ENCODE results near the gene GMDS.

GMDS gene

DNA sequence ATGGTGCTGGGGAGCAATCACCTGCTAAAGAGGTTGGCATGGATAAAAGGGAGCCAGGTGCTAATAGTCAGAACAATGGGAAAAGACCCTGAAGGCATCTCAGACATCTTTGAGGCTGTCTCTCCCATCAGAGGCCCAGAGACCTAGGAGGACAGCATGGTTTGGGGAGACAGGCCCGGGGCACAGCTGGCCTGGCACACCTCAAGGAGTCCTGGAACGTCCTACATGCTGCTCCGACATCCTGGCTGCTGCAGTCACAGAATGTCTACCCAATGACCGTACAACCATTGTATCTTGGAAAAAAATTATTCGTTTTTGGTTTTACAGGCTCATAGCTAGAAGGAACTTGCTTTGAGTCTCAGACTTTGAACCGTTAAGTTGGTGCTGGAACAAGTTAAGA, 4.4 kb downstream of the GMDS start:
- DNase-seq (ENCODE audit: low read depth), result no peak

DNA sequence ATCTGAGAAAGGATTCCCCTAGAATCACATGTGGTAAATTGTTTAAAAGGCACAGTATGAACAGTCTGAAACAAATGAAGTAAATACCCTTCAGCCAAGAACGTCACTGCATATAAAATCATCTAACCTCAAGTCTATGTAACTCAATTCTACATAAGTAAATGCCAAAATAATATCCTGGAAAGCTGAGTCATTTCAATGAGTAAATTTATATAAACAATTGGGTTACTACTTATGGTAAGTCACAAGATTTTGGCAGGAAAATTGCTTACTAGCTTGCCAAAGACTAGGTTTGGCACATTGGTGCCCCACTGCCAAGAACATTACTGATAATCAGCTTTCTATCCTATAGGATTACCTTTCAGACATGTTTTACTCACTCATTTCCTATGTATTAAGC, 8.4 kb downstream of the GMDS start:
- DNase-seq (ENCODE audit: low read depth), result peak; percentile 33

DNA sequence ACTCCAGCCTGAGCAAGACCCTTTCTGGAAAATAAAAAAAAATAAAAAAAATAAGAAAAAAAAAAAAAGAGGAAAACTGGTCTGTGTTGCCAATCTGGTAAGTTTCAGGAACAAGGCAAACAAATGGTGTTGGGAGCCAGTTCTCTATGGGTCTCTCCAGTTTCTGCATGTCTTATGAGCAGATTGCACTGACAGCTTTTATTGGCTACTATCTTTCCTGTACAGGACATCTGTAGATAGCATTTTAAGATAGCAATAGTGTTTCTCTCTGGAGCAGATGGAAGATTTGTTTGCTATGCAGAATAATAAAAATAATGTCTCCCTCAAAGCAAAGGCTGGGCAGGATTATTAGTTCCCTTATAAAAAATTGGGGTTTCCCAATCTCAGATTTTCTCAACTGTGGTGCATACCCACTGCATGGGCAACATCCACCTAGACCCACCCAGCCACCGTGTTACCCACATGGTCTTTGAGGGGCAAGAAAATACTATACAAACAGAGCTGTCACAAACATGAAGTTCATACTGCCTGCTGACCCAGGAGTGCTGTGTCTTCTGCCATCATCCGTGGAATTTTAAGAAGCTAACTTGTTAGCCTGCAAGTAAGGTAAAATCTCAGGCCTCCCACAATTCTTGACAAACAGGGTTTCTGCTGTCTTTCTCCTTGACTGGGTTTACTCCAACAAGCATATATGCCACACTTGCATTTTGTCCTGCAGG, 9.5 kb downstream of the GMDS start:
- no peak for DNase-seq (ENCODE audit: low read depth)

DNA sequence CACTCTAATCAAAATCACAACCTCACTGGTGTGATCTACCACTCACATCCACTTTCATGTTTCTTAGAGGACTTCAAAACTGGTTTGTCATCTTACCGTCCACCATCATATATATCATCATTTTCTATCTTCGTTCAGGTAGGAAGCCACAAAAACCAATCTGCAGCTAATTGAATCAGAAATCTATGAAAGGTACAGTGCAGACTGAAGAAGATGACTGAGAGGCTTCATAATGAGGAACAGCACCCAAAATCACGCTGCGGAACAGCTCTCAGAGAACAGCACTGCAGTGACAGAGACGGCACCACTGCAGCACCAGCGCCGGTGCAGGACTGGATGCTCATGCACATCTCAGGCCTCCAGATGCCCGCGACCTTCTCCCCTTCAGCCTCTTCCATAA, 13.0 kb downstream of the GMDS start:
- no peak for DNase-seq (ENCODE audit: low read depth)

DNA sequence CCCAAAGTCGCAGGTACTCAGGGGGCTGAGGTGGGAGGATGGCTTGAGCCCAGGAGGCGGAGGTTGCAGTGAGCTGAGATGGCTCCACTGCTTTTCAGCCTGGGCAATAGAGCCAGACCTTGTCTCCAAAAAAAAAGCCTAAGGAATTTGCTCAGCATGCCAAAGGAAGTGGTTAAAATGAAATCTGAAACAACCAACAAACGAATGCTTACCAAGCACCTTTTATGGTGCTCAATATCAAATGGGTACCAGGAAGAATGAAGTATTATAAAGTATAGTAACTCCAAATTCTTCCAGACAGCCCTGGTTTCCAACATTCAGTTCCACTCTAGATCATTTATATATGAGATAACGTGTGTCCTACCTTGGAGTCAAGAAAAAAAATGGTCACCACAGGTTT, 14.0 kb downstream of the GMDS start:
- DNase-seq (ENCODE audit: low read depth), result no peak

DNA sequence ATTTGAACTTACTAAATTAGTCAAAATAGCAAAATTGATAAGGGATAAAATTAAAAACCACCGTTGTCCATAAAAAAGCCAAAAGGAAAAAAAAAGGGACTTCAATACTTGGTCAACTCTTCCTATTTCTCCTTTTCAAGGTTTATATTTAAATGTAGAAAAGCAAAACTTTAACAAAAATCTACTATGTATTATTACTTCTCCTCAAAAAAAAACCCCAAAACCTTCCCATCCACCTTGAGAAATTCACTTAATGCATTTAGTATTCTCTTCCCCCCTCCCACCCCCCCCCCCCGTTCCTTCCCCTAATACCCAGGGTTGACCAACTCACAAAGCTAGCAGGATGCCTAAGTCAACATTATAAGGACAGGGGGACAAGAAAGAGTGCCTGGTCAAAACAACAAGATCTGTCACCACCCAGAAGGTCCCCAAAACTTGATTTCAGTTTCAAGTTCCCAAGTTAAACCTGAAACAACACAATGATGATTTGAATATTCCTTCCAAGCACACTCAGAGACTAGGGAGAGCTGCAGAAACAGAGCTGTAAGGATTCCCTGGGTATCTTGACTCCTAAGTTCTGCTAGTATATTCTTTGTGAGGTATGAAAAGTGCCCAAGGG, 14.6 kb downstream of the GMDS start:
- no peak for DNase-seq (ENCODE audit: low read depth)

DNA sequence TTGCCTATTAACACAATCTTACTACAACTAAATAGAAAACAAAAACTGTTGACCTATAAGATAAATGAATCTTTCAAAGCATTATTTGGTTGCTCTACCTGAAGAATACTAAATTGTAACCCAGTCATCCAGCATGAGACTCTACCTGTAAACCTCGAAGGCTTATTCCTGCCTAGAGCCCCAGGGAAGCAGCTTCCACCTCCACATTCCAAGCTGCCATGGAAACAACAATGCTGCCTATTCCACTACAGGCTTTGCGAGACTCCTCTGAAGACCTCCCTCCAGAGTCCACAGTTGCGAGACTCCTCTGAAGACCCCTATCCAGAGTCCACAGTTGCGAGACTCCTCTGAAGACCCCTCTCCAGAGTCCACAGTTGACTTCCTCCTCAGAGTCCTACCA, 15.7 kb downstream of the GMDS start:
- DNase-seq (ENCODE audit: low read depth), result no peak

DNA sequence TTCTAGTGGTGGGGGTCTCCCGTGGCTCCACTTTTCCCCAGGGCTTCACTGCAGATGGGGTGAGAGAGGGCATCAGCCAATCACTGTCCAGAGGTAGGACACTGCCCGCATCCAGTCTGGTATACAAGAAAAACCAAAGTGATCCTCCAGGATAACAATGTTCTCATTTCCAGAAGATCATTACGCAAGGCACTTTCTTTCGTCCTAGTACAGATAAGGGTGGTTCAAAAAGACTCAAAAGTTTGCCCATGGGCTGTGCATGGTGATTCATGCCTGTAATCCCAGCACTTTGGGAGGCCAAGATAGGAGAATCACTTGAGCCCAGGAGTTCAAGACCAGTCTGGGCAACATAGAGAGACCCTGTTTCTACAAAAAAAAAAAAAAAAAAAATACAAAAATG, 16.4 kb downstream of the GMDS start:
- no peak for DNase-seq (ENCODE audit: low read depth)

DNA sequence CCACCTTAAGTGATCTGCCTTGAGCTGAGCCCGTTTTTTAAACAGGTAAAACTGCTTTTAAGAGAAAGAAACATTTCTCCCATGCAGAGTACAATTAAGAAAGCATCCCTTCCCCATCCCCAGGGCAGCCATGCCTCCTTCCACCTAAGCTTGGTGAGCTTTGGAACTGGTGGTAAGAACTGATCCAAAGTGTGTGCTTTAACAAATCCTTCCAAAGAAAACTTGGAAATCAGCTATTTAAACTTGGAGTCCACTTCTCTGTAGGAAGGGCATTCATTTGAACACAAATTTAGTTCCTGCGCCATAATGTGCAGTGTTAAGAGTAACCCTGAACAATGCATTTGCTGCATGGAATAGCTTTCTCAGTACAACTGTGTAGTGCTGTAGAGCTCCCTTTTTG, 17.0 kb downstream of the GMDS start:
- DNase-seq (ENCODE audit: low read depth), result no peak

DNA sequence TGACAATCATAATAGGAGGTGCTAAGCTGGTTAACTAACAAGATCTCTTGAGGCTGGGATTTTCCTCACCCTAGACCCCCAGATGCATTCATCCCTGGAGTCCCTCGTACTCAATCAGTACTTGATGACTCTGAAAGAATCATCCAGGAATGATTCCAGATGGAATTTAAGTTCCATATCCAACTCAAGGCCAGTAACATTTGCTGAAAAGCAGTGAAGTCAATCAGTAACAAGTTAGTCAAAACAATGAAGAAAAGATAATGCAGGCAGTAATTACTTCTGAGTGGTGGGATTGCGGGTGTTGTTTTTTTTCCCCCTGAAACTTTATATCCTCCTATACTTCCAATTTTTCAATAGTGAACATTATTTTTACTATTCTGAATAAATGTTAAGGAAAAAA, 18.6 kb downstream of the GMDS start:
- DNase-seq (ENCODE audit: low read depth), result no peak

DNA sequence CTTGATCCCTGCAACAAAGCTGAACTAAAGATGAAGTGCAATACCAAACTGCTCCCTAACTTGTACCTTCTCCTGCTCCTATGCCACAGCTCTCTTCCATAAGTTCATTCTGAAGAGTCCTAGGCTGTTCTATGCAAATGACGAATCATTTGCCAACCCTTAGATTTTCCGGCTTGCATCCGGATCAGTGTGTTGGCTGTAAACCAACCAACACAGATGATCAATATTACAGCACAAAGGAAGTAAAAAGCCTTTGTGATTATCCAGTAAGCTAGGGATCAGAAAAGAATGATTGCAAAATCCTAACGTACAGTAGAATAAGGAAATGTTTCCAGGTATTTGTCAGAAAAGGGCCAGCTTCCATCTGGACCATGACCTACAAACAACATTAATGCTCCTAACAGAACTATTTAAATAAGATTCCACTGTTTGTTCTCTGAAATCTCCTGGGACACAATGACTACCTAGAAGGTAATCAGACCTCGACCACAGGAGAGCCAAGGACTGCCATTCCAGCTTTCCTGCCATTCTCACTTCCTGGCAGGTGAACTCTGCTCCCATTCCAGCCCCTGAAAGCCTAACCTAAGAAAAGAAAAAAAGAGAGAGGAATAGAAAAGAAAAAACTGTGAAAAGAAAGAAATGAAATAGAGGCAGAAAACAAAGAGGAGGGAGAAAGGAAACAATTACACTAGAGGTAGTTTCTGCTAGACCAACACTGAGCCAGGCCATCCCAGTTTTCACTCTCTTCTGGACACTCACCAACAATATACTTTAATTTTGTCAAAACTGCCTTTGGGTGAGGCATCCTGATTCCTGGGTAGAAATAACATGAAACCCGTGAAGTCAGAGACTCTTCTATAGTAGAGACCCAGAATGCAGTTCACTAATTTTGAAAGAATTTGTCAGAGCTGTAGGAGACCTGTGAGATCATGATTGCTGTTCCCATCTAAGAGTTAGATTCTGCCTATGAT, 19.7 kb downstream of the GMDS start:
- DNase-seq (ENCODE audit: low read depth), result no peak

DNA sequence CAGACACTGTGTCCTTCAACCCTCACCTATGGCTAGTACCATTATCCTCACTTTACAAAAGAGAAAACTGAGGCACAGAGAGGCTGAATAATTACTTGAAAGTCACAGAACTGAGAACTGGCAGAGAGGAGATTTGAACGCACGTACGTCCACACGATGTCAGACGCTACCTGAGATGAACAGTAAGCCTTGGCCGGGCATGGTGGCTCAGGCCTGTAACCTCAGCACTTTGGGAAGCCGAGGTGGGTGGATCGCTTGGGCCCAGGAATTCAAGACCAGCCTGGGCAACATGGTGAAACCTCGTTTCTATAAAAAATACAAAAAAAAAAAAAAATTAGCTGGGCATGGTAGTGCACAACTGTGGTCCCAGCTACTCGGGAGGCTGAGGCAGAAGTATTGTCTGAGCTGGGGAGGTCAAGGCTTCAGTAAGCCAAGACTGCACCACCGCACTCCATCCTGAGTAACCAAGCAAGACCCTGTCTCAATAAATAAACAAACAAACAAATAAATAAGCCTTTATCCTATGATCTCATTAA, 20.5 kb downstream of the GMDS start:
- DNase-seq (ENCODE audit: low read depth), result no peak

DNA sequence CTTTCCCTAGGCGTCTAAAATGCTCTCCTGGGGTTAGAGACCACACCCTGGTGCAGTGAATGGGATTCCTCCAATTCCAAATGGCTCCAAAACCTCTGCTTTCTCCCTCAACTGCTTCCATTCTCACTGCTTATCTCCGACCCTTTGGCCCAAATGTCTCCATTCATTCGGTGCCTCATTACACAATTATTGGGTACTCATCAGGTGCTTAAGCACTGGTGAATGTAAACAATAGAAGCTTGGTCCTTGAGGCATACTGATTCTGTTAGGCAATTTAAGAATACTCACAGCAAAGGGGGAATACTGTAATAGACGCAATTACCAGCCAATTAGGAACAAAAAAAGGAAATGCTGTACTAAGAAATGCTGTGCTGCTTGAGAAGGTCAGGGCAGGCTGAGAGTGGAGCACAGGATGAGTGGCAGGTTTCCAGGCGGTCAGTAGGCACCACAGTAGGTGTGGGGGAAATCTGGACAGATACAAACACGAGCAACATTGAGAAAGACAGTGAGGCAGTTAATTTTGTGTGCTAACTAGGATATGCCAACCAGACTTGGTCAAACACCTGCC, 23.0 kb downstream of the GMDS start:
- DNase-seq (ENCODE audit: low read depth), result no peak

DNA sequence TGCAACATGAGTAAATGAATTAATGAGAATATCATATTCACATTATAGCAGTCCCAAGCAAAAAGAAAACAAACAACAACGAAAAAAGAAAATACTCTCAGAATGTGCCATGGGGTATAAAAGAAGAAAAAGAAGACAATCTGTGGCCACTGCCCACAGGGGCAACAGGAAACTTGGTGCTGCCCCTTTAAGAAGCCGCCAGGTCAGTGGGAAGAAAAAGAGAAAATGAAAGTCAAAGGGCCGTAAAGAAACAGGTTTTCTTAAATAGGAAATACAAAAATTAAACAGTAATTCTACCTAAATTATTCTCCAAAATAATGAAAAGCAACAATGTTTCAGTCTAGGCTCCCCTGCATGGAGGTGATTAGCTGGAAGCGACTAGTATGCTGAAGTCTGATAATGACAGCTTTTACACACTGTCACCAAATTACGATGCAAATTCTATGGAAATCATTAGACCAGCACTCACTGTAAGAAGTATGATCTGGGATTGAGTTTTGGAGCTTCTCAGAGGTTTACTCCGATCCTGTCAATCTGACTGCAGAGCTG, 23.6 kb downstream of the GMDS start:
- DNase-seq (ENCODE audit: low read depth), result no peak

DNA sequence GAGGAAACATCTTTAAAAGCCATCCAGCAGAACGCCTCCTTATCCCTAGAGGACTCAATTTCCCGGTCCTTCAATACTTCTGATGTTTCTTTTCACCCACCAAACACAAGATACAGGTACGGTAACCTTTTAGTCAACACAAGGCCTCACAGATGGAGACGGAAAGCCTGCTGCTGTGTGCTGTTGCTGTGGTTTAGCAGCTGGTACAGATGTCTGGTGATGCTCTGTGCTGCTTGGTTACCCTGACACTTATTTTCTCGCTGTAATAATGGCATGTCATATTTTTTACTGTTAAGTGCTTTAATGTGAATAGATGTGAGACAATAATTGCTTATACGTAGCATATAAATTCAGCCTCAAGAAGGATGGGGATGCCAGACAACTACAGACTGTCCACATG, 25.3 kb downstream of the GMDS start:
- DNase-seq (ENCODE audit: low read depth), result no peak

DNA sequence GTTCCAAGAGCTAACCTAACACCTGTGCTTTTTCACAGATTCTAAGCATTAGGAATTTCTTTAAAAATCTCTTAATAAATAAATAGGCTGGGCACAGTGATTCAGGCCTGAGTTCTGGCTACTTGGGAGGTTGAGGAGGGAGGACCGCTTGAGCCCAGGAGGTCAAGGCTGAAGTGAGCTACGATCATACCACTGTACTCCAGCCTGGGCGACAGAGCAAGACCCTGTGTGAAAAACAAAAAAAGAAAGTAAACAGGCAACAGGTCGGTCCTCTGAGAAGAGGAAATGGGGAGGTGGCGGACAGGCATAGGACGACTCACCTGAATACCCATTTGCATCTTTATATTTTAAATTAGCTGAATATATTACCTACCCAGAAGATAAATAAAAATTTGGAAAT, 26.5 kb downstream of the GMDS start:
- no peak for DNase-seq (ENCODE audit: low read depth)

DNA sequence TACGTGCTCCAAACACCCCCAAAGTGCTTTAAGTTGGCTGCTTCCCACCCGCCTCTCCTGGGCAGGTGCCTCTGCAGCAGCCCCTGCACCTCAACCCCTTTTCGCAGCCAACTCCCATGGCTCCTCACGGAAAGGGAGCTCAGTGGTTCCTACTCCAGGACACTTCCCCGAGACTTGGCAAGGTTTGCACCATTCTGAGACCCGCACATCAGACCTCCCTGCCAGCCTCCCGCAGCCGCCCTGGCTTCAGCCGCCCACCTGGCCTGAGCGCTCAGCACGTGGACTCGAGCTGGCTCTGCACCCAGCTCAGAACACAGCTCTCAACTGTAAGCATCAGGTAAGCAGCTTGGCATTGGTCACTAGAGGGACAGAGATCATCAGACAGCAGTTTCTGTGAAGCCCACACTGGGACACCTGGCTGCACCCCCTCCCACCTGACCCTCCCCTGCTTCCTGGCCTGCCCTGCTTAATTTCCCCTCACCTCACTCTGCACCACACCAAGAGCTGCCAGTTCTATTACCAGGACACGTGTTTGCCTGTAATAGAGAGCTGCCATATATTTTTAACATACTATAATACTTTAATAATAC, 28.5 kb downstream of the GMDS start:
- no peak for DNase-seq (ENCODE audit: low read depth)

DNA sequence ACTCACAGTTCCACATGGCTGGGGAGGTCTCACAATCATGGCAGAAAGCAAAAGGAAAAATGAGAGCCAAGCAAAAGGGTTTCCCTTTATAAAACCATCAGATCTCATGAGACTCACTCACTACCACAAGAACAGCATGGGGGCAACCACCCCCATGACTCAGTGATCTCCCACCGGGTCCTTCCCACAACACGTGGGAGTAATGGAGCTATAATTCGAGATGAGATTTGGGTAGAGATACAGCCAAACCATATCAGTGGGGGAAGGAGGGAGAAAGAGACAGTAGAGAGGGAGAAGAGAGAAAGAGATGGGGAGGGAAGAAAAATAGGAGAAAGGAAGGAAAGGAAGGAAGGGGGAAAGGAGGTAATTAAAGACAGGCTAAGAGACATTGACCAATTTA, 30.1 kb downstream of the GMDS start:
- no peak for DNase-seq (ENCODE audit: low read depth)

DNA sequence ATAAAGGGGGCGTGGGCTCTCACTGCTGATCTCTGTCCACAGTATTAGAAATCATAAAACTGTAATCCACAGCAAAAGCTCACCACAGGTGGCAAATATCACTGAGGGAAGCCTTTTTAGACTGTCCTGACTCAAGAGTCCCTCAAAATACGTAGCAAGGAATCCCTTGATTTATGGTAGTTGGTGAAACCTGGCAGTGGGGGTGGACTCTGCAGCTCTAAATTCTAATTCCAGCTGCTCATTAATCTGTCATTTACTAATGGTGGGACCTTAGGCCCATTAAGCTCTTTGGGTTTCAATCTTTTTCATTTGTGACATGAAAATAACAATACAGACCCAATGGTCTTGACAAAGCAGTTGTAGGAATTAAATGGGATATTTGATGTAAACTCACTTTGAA, 32.3 kb downstream of the GMDS start:
- no peak for DNase-seq (ENCODE audit: low read depth)

DNA sequence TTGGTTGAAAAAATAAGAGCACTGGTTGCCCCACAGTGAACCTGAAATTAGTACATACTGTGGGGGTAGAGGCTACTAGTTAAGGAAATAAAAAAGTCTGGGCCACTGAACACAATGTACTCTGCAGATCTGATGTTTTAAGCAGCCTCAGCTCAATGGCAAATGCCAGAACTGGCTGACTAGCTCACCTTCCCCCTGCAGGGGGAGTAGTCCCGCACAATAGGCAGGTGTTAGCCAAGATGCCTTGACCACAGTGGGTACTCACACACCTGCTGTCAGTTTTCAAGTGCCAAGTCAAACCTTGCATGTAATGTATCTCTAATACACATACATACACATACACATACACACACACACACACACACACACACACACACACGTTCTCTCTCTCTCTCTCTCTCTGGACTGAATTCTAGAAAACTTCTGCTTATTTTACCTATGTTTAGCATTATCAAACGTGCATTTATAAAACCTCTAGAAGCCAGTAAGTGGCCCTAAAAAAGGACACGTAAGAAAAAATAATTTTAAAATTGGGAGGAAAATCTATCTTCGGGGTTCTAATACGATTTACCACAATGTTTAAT, 36.1 kb downstream of the GMDS start:
- no peak for DNase-seq (ENCODE audit: low read depth)

DNA sequence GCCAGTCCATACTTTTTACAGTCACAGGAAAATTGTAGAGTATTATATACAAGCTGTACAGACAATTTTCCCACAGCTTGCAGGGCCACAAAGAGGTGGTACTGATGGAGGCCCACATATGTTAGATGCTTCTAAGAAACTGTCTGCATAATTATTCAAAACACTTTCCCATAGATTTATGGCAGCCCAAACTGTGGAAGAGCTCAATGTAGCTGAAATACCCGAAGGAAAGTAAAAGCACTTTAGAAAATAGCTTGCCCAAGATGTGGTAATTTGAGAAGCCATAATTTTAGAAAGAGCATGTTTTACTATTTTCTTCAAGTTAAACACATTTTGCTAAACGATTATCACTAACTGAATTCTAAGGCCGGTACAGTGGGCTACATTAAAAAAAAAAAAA, 36.9 kb downstream of the GMDS start:
- no peak for DNase-seq (ENCODE audit: low read depth)
